GM23248 (cell line): ENCODE results near the gene HNF1A.

Source experiments
- EZH2 ChIP-seq: fragments of 200-600 bp; sonication (generic); IDR thresholded peaks from 2 replicates; pipeline ENCODE4 v1.6.1; 2018; ENCODE audit warnings: antibody characterized with exemption, mild to moderate bottlenecking; ENCODE audit not compliant: insufficient read depth, poor library complexity, severe bottlenecking
- EZH2phosphoT487 ChIP-seq: fragments of 200-600 bp; sonication (generic); IDR thresholded peaks from 2 replicates; pipeline ENCODE4 v1.6.1; 2018; ENCODE audit warnings: antibody characterized with exemption, moderate library complexity, mild to moderate bottlenecking, low read depth; ENCODE audit not compliant: insufficient read depth

- TF ChIP-seq EZH2: no peak
- TF ChIP-seq EZH2phosphoT487: no peak
Measured at GRCh38 chr12:120988658-120989057, 10.3 kb downstream of the HNF1A start.
